ENCODE measurements around the gene PSTPIP1. TPM values are rescaled to one million over a fixed set of nuclear protein-coding genes. Genes with fewer than 3 reads are reported as not detected.

PSTPIP1 gene
- total RNA-seq, 1 donor from 2014 or later = not detected

GRCh38 chr15:77002436-77002835 lies 7.5 kb downstream of the PSTPIP1 start:
- Mint-ChIP-seq H3K36me3 (ENCODE audit: insufficient read depth) (no peaks in the 10 kb centered on the region), H3K27ac (no peak overlapping the region), H3K27me3 (peaks cover 13% of the 10 kb centered on the region), H3K4me3 (ENCODE audit: low read depth) (no peak overlapping the region), H3K4me1 (ENCODE audit: low read depth) (no peaks in the 10 kb centered on the region), H3K9me3 (ENCODE audit: low read depth) (no peaks in the 10 kb centered on the region)
- no peak for DNase-seq (ENCODE audit: low spot score, unreplicated experiment)
- TF ChIP-seq CTCF (IDR thresholded peaks at IDR 0.05; ENCODE audit: unreplicated experiment) = no peak

GRCh38 chr15:77002954-77003912 lies 8.3 kb downstream of the PSTPIP1 start:
- Mint-ChIP-seq H3K9me3 (ENCODE audit: low read depth) (no peaks in the 10 kb centered on the region), H3K4me1 (ENCODE audit: low read depth) (no peaks in the 10 kb centered on the region), H3K36me3 (ENCODE audit: insufficient read depth) (no peaks in the 10 kb centered on the region), H3K27me3 (peaks cover 13% of the 10 kb centered on the region), H3K4me3 (ENCODE audit: low read depth) (no peak overlapping the region), H3K27ac (no peak overlapping the region)
- no peak for DNase-seq (ENCODE audit: low spot score, unreplicated experiment)
- no peak for TF ChIP-seq CTCF (IDR thresholded peaks at IDR 0.05; ENCODE audit: unreplicated experiment)

GRCh38 chr15:77004189-77004588 lies 9.3 kb downstream of the PSTPIP1 start:
- H3K27ac Mint-ChIP-seq = no peak overlapping the region
- TF ChIP-seq CTCF (IDR thresholded peaks at IDR 0.05; ENCODE audit: unreplicated experiment) = no peak
- peaks cover 9% of the 10 kb centered on the region for H3K27me3 Mint-ChIP-seq
- no peaks in the 10 kb centered on the region for H3K9me3 Mint-ChIP-seq (ENCODE audit: low read depth)
- H3K4me3 Mint-ChIP-seq (ENCODE audit: low read depth) = no peak overlapping the region
- no peaks in the 10 kb centered on the region for H3K36me3 Mint-ChIP-seq (ENCODE audit: insufficient read depth)
- H3K4me1 Mint-ChIP-seq (ENCODE audit: low read depth) = no peaks in the 10 kb centered on the region
- no peak for DNase-seq (ENCODE audit: low spot score, unreplicated experiment)

GRCh38 chr15:77009176-77009575 lies 14.2 kb downstream of the PSTPIP1 start:
- Mint-ChIP-seq H3K9me3 (ENCODE audit: low read depth) (no peaks in the 10 kb centered on the region), H3K27ac (no peak overlapping the region), H3K27me3 (peaks cover 6% of the 10 kb centered on the region), H3K4me3 (ENCODE audit: low read depth) (no peak overlapping the region), H3K36me3 (ENCODE audit: insufficient read depth) (no peaks in the 10 kb centered on the region), H3K4me1 (ENCODE audit: low read depth) (no peaks in the 10 kb centered on the region)
- DNase-seq (ENCODE audit: low spot score, unreplicated experiment) = no peak
- TF ChIP-seq CTCF (IDR thresholded peaks at IDR 0.05; ENCODE audit: unreplicated experiment) = no peak

GRCh38 chr15:77009646-77010311 lies 14.9 kb downstream of the PSTPIP1 start:
- Mint-ChIP-seq H3K27me3 (peaks cover 6% of the 10 kb centered on the region), H3K4me3 (ENCODE audit: low read depth) (no peak overlapping the region), H3K36me3 (ENCODE audit: insufficient read depth) (no peaks in the 10 kb centered on the region), H3K27ac (no peak overlapping the region), H3K9me3 (ENCODE audit: low read depth) (no peaks in the 10 kb centered on the region), H3K4me1 (ENCODE audit: low read depth) (no peaks in the 10 kb centered on the region)
- no peak for DNase-seq (ENCODE audit: low spot score, unreplicated experiment)
- no peak for TF ChIP-seq CTCF (IDR thresholded peaks at IDR 0.05; ENCODE audit: unreplicated experiment)

Data from progenitor cell of endocrine pancreas (in vitro differentiated cells).